BE2C (cell line): ENCODE measurements around the gene CD109.
"Not testable (repeated sequence)": the region's sequence is repeated elsewhere in the genome, so short reads cannot be mapped to it uniquely, and the experiment has no call there.

Experiments used
- DNase-seq: peaks from one replicate; pipeline ENCODE4 v3.0.0-alpha.2; 2020
- H3K27me3 ChIP-seq: fragments of 250-450 bp; sonication (Bioruptor Pico); 2 replicates; pipeline ENCODE4 v1.5.1; 2020; ENCODE audit warnings: mild to moderate bottlenecking
- H3K36me3 ChIP-seq: fragments of 250-450 bp; sonication (Bioruptor Pico); 2 replicates; pipeline ENCODE4 v1.5.1; 2020; ENCODE audit warnings: mild to moderate bottlenecking
- H3K4me1 ChIP-seq: fragments of 250-450 bp; sonication (Bioruptor Pico); 2 replicates; pipeline ENCODE4 v1.5.1; 2020
- H3K4me3 ChIP-seq: 2 replicates; pipeline ENCODE4 v1.5.1; 2011; ENCODE audit warnings: low read depth, low read length
- H3K9me3 ChIP-seq: fragments of 250-450 bp; sonication (Bioruptor Pico); 2 replicates; pipeline ENCODE4 v1.5.1; 2020
- TF ChIP-seq, protein P1 (sequence below): IDR thresholded peaks from 2 replicates; pipeline ENCODE4 v1.5.1; 2012; ENCODE audit warnings: mild to moderate bottlenecking, low read depth, low read length

The CD109 gene

DNA sequence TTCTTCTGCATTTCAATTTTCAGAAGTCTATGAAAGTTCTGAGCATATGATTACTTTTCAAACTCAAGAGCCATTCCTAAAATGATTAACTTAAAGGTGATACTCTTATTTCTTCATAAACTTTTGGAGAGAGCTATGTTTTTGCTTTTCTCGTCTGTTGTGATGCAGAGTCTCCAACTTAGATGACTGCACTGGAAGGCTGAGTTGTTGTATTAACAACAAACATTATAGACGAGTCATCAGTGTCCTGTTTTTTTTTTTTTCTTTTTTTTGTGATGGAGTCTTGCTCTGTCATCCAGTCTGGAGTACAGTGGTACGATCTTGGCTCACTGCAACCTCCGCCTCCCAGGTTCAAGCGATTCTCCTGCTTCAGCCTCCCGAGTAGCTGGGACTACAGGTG lies 101.9 kb downstream of the CD109 start:
- Histone ChIP-seq H3K27me3 (no peaks in the 10 kb centered on the region), H3K36me3 (no peaks in the 10 kb centered on the region), H3K4me3 (no peak overlapping the region), H3K9me3 (no peaks in the 10 kb centered on the region), H3K4me1 (no peaks in the 10 kb centered on the region)
- DNase-seq: no peak
- TF ChIP-seq, protein P1, sequence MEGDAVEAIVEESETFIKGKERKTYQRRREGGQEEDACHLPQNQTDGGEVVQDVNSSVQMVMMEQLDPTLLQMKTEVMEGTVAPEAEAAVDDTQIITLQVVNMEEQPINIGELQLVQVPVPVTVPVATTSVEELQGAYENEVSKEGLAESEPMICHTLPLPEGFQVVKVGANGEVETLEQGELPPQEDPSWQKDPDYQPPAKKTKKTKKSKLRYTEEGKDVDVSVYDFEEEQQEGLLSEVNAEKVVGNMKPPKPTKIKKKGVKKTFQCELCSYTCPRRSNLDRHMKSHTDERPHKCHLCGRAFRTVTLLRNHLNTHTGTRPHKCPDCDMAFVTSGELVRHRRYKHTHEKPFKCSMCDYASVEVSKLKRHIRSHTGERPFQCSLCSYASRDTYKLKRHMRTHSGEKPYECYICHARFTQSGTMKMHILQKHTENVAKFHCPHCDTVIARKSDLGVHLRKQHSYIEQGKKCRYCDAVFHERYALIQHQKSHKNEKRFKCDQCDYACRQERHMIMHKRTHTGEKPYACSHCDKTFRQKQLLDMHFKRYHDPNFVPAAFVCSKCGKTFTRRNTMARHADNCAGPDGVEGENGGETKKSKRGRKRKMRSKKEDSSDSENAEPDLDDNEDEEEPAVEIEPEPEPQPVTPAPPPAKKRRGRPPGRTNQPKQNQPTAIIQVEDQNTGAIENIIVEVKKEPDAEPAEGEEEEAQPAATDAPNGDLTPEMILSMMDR: no peak

DNA sequence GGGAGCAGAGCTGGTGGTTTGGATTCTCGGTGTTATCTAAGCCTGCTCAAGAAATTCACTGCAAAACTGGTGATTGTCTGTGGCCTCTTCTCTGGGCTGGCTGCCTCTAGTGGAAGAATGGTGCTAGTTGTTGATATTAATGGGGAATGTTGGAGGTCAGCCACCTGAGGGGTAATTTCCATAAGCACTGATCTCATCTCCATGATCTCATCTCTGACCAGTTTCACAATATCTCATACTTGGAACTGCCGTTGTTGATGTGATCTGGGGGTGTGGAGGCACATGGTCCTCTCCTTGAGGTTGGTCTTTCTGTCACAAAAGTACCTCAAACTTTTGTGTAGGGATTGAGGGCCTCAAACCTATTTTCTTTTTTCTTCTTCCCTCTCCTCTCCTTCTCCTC lies 102.6 kb downstream of the CD109 start:
- no peak for DNase-seq
- TF ChIP-seq, protein P1: no peak

DNA sequence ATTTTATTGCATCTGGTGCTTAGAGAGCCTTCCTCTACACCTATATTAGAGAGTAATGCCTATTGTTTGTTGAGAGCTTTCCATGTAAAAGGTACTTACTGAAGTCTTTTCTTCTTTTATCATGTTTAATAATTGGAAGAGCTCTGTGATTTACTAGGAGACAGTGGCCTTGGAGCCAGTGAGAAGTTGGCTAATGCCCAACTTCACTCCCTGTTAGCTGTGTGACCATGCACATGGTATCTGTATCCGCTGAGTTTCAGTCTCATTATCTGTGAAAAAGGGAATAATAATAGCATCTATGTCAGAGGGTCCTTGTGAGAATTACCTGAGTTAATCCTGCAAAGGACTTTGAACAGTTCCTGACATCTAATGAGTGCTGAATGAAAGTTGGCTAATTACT lies 105.0 kb downstream of the CD109 start:
- Histone ChIP-seq H3K27me3 (no peaks in the 10 kb centered on the region), H3K4me1 (no peaks in the 10 kb centered on the region), H3K4me3 (no peak overlapping the region), H3K36me3 (no peaks in the 10 kb centered on the region), H3K9me3 (no peaks in the 10 kb centered on the region)
- DNase-seq: no peak
- TF ChIP-seq, protein P1: no peak

More for the DNA sequence above, 102.6 kb downstream of the CD109 start:
- Histone ChIP-seq H3K36me3 (no peaks in the 10 kb centered on the region), H3K27me3 (no peaks in the 10 kb centered on the region), H3K9me3 (no peaks in the 10 kb centered on the region), H3K4me1 (no peaks in the 10 kb centered on the region), H3K4me3 (no peak overlapping the region)

DNA sequence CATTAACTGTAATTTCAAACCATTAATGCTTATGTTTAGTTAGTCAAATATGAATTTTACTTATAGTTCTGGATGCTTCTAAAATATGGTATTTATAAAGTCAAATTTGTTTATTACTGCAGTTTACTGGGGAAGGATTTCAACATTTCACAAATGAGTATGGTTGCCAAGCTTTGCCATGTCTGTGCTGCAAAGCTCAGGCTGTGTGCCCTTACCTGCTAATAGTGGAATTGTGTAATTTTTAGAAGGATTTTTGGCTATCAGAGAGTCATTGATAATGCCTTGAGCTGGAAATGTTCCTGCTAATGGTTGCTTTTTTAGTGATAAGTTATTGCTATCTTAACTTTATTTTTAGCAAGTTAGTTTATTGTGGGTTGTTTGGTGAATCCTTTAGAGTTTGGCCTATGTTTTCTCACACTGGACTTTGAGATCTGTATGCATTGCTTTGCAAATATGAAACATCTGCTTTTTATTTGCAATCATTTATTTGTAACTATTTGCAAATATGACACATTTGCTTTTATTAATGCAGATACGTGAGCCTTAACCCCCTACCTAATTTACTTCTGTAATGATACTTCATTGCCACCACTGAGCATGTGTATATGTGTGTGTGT lies 105.8 kb downstream of the CD109 start:
- no peak overlapping the region for H3K4me3 ChIP-seq
- DNase-seq: no peak
- H3K36me3 ChIP-seq: no peaks in the 10 kb centered on the region
- TF ChIP-seq, protein P1: no peak
- H3K27me3 ChIP-seq: no peaks in the 10 kb centered on the region
- no peaks in the 10 kb centered on the region for H3K9me3 ChIP-seq
- H3K4me1 ChIP-seq: no peaks in the 10 kb centered on the region

DNA sequence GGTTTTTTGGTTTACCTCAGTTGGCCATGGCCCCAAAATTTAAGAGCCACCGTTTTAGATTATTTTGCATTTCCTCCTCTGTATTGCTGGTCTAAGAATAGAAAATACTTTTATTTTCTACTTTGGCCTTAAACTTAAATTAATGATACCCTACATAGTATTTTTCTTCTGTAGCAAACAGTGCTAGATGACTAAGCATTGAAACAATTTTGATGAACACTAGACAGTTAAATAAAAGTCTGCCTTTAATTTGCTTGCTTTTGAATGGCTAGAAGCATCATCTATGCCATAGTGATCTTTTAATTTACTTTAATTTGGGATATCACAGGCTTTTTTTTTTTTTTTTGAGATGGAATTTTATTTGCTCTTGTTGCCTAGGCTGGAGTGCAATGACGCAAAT lies 106.4 kb downstream of the CD109 start:
- H3K36me3 ChIP-seq: no peaks in the 10 kb centered on the region
- TF ChIP-seq, protein P1: no peak
- H3K27me3 ChIP-seq: no peaks in the 10 kb centered on the region
- no peak overlapping the region for H3K4me3 ChIP-seq
- H3K4me1 ChIP-seq: no peaks in the 10 kb centered on the region
- DNase-seq: no peak
- H3K9me3 ChIP-seq: no peaks in the 10 kb centered on the region

DNA sequence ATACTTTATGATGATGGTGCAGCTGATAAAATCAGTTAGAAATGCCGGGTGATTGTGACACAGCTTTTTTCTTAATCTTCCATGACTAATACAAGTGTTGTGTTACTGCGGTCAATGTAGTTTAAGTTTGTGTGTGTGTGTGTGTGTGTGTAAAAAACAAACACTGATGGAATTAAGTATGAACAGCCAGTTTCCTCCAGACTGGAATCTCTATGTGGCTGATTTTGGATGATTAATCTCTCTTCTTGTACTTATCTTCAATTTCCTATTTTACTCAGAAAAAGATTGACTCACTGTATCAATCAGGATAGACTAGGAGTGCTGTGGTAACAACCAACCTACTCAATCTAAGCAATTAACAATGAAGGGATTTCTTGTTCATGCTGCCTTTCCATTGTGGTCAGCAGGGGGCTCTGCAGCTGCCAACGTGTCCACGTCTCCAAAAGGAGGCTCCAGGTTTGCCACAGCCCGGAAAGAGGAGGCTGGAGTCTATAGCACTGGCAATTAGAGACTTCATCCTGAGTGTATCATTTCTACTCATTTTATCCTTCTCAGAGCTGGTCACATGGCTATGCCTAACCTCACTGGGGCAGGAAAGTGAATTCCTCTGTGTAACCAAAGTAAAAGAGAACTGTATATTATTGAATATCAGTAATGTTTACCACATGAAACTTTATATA lies 107.7 kb downstream of the CD109 start:
- DNase-seq: peak; percentile 48
- H3K9me3 ChIP-seq: no peaks in the 10 kb centered on the region
- TF ChIP-seq, protein P1: peak; percentile 72

DNA sequence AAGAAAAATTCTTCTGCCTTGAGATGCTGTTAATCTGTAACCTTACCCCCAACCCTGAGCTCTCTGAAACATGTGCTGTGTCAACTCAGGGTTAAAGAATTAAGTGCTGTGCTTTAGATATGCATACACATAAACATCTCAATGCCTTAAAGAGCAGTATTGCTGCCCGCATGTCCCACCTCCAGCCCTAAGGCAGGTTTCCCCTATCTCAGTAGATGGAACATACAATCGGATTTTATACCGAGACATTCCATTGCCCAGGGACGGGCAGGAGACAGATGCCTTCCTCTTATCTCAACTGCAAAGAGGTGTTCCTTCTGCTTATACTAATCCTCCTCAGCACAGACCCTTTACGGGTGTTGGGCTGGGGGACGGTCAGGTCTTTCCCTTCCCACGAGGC lies 109.2 kb downstream of the CD109 start:
- not testable (repeated sequence) for H3K36me3 ChIP-seq, H3K27me3 ChIP-seq, H3K4me1 ChIP-seq, H3K9me3 ChIP-seq, DNase-seq, H3K4me3 ChIP-seq

More for the DNA sequence above, 107.7 kb downstream of the CD109 start:
- Histone ChIP-seq H3K36me3 (no peaks in the 10 kb centered on the region), H3K27me3 (no peaks in the 10 kb centered on the region), H3K4me3 (no peak overlapping the region), H3K4me1 (no peaks in the 10 kb centered on the region)

DNA sequence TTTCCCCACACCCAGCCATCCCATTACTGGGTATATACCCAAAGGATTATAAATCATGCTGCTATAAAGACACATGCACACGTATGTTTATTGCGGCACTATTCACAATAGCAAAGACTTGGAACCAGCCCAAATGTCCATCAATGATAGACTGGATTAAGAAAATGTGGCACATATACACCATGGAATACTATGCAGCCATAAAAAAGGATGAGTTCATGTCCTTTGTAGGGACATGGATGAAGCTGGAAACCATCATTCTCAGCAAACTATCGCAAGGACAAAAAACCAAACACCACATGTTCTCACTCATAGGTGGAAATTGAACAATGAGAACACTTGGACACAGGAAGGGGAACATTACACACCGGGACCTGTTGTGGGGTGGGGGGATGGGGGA lies 110.0 kb downstream of the CD109 start:
- not testable (repeated sequence) for H3K27me3 ChIP-seq, H3K36me3 ChIP-seq, DNase-seq, H3K9me3 ChIP-seq, H3K4me1 ChIP-seq, H3K4me3 ChIP-seq
